Measurements from ENCODE around the gene TEX48. TPM values are rescaled to one million over a fixed set of nuclear protein-coding genes. Genes with fewer than 3 reads are reported as not detected.

Gene TEX48
- total RNA-seq, 1 donor from 2014 or later, result not detected

DNA sequence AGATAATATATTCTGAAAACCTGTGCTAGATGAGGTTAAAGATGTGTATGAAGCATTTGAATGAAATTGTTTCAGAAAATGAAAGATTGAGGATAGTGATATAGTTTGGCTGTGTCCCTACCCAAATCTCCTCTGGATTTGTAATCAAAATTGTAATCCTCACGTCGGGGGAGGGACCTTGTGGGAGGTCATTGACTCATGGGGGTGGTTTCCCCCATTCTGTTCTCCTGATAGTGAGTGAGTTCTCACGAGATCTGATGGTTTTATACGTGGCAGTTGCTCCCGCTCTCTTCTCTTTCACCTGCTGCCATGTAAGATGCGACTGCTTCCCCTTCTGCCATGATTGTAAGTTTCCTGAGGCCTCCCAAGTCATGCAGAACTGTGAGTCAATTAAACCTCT lies 2.0 kb upstream of the TEX48 start:
- Histone ChIP-seq H3K9me3 (no peaks in the 10 kb centered on the region), H3K27me3 (ENCODE audit: low read depth) (no peaks in the 10 kb centered on the region), H3K4me1 (no peaks in the 10 kb centered on the region), H3K27ac (no peak overlapping the region), H3K36me3 (no peaks in the 10 kb centered on the region), H3K4me3 (no peak overlapping the region)
- TF ChIP-seq, protein P1, sequence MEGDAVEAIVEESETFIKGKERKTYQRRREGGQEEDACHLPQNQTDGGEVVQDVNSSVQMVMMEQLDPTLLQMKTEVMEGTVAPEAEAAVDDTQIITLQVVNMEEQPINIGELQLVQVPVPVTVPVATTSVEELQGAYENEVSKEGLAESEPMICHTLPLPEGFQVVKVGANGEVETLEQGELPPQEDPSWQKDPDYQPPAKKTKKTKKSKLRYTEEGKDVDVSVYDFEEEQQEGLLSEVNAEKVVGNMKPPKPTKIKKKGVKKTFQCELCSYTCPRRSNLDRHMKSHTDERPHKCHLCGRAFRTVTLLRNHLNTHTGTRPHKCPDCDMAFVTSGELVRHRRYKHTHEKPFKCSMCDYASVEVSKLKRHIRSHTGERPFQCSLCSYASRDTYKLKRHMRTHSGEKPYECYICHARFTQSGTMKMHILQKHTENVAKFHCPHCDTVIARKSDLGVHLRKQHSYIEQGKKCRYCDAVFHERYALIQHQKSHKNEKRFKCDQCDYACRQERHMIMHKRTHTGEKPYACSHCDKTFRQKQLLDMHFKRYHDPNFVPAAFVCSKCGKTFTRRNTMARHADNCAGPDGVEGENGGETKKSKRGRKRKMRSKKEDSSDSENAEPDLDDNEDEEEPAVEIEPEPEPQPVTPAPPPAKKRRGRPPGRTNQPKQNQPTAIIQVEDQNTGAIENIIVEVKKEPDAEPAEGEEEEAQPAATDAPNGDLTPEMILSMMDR (IDR thresholded peaks at IDR 0.05), result no peak
- intact Hi-C loops (cut with DNase I), result no loop called here
- no peak for DNase-seq
- ATAC-seq, result no peak

DNA sequence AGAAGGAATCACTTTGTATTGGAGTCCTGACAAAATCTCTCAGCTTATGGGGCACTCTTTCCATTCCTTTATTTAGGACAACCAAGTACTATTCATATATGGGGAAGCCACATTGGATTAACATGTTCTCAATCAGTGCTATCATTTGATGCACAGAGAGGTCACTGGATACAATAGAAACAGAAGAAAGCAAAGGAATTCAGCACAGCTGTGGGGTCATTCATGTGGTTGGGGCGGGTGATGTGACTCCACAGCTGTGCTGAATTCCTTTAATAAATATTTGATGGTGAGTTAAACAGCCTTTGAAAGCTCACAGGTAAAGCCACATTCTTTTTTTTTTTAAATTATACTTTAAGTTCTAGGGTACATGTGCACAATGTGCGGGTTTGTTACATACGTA lies 854 bp upstream of the TEX48 start:
- Histone ChIP-seq H3K4me3 (no peak overlapping the region), H3K4me1 (no peaks in the 10 kb centered on the region), H3K27me3 (ENCODE audit: low read depth) (no peaks in the 10 kb centered on the region), H3K36me3 (no peaks in the 10 kb centered on the region), H3K27ac (no peak overlapping the region), H3K9me3 (no peaks in the 10 kb centered on the region)
- DNase-seq (no peak), ATAC-seq (no peak)
- TF ChIP-seq, protein P1 (IDR thresholded peaks at IDR 0.05), result no peak
- intact Hi-C loops (cut with DNase I), result no loop called here

DNA sequence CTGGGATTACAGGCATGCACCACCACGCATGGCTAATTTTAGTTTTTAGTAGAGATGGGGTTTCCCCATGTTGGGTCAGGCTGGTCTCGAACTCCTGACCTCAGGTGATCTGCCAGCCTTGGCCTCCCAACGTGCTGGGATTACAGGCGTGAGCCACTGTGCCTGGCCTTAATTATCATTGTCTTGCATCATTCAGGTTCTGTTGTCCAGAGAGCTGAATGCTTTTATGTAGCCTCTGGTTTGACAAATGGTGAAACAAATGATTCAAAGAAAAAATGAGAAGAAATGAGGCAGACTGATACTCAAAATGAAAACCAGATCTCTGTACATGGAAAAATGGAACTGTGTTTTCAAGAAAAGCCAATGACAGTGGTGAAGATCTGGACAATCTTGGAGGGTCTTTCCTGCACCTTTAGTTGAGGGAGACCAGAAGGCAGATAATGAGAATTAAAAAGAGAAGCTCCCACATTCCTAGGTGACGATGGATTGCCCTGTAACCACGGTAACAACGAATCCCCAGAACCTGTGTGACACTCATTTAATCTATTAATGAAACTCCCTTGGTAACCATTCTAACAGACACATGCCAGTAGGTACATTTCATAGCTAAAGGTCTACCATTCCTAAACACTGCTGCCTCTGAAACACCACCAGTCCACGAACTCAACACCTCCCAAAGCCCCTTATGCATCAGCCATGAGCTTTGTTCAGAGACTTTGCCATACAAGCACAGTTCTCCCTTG lies 1.6 kb downstream of the TEX48 start:
- Histone ChIP-seq H3K36me3 (no peaks in the 10 kb centered on the region), H3K27ac (no peak overlapping the region), H3K27me3 (ENCODE audit: low read depth) (no peaks in the 10 kb centered on the region), H3K4me3 (no peak overlapping the region), H3K9me3 (no peaks in the 10 kb centered on the region), H3K4me1 (no peaks in the 10 kb centered on the region)
- TF ChIP-seq, protein P1 (IDR thresholded peaks at IDR 0.05), result no peak
- ATAC-seq (no peak), DNase-seq (no peak)
- intact Hi-C loops (cut with DNase I), result no loop called here

DNA sequence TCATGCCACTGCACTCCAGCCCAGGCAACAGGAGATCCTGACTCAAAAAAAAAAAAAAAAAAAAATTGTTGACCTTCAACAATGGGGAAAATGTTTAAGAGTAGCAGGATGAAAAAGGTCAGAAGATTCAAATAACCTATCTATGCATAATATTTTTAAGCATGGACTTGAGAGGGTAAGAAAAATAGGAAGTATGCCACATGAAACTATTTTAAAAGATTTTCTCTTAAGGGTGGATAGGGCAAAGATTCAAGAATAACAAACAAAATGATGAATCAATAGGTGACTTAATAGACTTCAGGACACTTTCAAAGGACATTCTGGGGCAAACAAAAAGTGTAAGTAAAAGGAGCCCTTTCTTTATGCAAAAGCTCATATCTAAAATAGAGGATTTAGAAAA lies 3.2 kb downstream of the TEX48 start:
- H3K4me3 ChIP-seq, result no peak overlapping the region
- no peak for DNase-seq
- H3K27ac ChIP-seq, result no peak overlapping the region
- no peaks in the 10 kb centered on the region for H3K4me1 ChIP-seq
- ATAC-seq, result no peak
- intact Hi-C loops (cut with DNase I), result no loop called here
- no peaks in the 10 kb centered on the region for H3K36me3 ChIP-seq
- no peaks in the 10 kb centered on the region for H3K9me3 ChIP-seq
- no peaks in the 10 kb centered on the region for H3K27me3 ChIP-seq (ENCODE audit: low read depth)
- TF ChIP-seq, protein P1 (IDR thresholded peaks at IDR 0.05), result no peak

DNA sequence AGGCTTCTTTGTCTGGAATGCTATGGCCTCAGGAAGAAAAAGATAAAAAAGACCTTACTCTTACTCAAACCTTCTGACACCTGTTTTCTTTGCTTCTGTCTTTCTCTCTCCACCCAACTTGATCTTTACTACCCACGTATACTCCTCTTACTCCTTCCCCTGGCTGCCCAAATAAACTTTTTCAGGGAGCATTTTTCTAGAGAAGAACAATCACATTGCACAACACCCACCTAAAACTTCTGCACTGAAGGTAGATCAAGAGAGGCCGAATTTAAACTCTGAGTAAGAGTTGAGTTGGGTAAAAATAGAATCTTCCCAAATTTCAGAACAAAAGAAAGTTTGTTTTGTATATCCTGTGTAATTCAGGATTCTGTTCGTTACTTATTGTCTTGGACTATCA lies 3.9 kb downstream of the TEX48 start:
- Histone ChIP-seq H3K27ac (no peak overlapping the region), H3K27me3 (ENCODE audit: low read depth) (no peaks in the 10 kb centered on the region), H3K4me1 (no peaks in the 10 kb centered on the region), H3K9me3 (no peaks in the 10 kb centered on the region), H3K36me3 (no peaks in the 10 kb centered on the region), H3K4me3 (no peak overlapping the region)
- TF ChIP-seq, protein P1 (IDR thresholded peaks at IDR 0.05), result no peak
- ATAC-seq, result no peak
- intact Hi-C loops (cut with DNase I), result no loop called here
- no peak for DNase-seq

All from lower lobe of right lung (tissue), 2 donors.